Vagina (tissue), 2 donors: ENCODE measurements around the gene GPC1. TPM values are rescaled to one million over a fixed set of nuclear protein-coding genes. Genes with fewer than 3 reads are reported as not detected.

Experiments used
- DNase-seq, 2 donors: peaks; one replicate each; pipeline ENCODE4 v3.0.0-alpha.2; 2017; ENCODE audit errors: extremely low spot score in 2 of 2
- H3K27ac ChIP-seq: fragments of 200-600 bp; sonication (generic); one replicate; pipeline ENCODE4 v1.5.1; 2019
- H3K27me3 ChIP-seq: fragments of 200-600 bp; sonication (generic); one replicate; pipeline ENCODE4 v1.5.1; 2019
- H3K36me3 ChIP-seq, 2 donors: fragments of 200-600 bp; sonication (generic); one replicate each; pipeline ENCODE4 v1.5.1; 2017 to 2019
- H3K4me1 ChIP-seq: fragments of 200-600 bp; sonication (generic); one replicate; pipeline ENCODE4 v1.5.1; 2019
- H3K4me3 ChIP-seq, 2 donors: fragments of 200-600 bp; sonication (generic); 1 replicate in 1 of 2; 2 replicates in 1 of 2; pipeline ENCODE4 v1.5.1; 2016 to 2019
- H3K9me3 ChIP-seq: fragments of 200-600 bp; sonication (generic); one replicate; pipeline ENCODE4 v1.5.1; 2019
- POLR2A ChIP-seq, 2 donors: fragments of 450-650 bp; IDR thresholded peaks; one replicate each; pipeline ENCODE4 v1.6.1; 2017; ENCODE audit warnings: antibody characterized with exemption in 2 of 2, mild to moderate bottlenecking in 2 of 2, moderate library complexity in 2 of 2
- POLR2AphosphoS5 ChIP-seq, 2 donors: sonication (generic); formaldehyde crosslinking; IDR thresholded peaks; one replicate each; pipeline ENCODE4 v1.9.0; 2017; ENCODE audit warnings: antibody characterized with exemption in 2 of 2, mild to moderate bottlenecking in 2 of 2, low read depth in 1 of 2; ENCODE audit not compliant: insufficient read depth in 1 of 2
- intact Hi-C: fragments of 100-400 bp; cut with DNase I; formaldehyde crosslinking; loops from one replicate; pipeline ENCODE4 v1.15.1; 2023
- total RNA-seq: library from RNA; depleted of rRNA; stranded (reverse); fragments of >200 nt; gene quantifications from one replicate; pipeline ENCODE4 v1.2.3, GENCODE V29; 2016
- TF ChIP-seq, protein P1 (sequence below), 3 experiments: fragments of 450-650 bp in 2 of 3; fragments of 200-600 bp in 1 of 3; sonication (generic) in 1 of 3; IDR thresholded peaks; one replicate each; pipeline ENCODE4 v1.5.1; 2017 to 2019; ENCODE audit warnings: antibody characterized with exemption in 3 of 3, mild to moderate bottlenecking in 2 of 3, moderate library complexity in 2 of 3

The GPC1 gene
- total RNA-seq, 1 donor from 2014 or later: 73.2 TPM

DNA sequence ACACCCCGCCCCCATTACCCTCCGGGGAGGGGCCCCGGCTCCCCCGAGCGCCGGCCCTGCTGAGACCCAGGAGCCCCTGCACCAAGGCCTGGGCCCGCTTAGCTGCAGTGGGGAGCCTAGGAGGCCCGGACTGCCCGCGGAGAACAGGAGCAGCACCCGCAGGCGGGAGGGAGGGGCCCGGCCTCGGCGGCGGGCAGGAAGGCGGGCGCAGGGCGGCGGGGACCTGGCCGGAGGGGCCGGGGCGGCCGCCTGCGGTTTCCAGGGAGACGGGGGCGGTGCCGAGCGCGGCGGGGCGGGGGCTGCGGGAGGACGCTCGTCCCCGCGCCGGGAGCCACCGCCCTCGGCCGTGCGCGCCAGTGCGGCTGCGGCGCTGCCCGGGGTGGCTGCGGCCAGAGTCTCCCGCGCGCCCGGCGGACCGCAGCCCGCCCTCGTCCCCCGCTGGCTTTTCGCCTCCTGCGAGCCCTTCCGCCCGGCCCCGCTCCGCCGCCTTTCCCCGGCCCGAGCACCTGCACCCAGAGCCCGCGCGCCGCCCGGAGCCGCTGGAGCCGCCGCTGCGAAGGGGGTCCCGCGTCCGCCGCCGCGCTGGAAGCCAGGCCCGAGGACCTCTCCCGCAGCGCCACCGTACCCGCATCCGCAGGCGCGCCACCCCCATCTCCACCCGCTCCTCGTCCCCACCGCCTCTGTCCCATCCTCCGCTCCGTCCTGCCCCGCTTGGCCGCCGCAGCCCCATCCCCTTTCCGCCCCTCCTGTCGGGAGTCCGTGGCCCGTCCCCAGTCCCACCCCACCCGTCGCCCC is 17.2 kb downstream of the GPC1 start:
- Histone ChIP-seq H3K9me3 (no peaks in the 10 kb centered on the region), H3K27ac (peak overlapping the region; percentile 81), H3K4me3 (peak overlapping the region; percentile 64 to 86), H3K27me3 (no peaks in the 10 kb centered on the region), H3K4me1 (peaks cover 86% of the 10 kb centered on the region), H3K36me3 (no peaks in the 10 kb centered on the region)
- TF ChIP-seq POLR2AphosphoS5 (IDR thresholded peaks at IDR 0.05; ENCODE audit: insufficient read depth in 1 of 2, low read depth in 1 of 2) (no peak), POLR2A (IDR thresholded peaks at IDR 0.05) (peak in 1 of 2 donors; percentile 45)
- TF ChIP-seq, protein P1, sequence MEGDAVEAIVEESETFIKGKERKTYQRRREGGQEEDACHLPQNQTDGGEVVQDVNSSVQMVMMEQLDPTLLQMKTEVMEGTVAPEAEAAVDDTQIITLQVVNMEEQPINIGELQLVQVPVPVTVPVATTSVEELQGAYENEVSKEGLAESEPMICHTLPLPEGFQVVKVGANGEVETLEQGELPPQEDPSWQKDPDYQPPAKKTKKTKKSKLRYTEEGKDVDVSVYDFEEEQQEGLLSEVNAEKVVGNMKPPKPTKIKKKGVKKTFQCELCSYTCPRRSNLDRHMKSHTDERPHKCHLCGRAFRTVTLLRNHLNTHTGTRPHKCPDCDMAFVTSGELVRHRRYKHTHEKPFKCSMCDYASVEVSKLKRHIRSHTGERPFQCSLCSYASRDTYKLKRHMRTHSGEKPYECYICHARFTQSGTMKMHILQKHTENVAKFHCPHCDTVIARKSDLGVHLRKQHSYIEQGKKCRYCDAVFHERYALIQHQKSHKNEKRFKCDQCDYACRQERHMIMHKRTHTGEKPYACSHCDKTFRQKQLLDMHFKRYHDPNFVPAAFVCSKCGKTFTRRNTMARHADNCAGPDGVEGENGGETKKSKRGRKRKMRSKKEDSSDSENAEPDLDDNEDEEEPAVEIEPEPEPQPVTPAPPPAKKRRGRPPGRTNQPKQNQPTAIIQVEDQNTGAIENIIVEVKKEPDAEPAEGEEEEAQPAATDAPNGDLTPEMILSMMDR (IDR thresholded peaks at IDR 0.05): no peak
- no peak for DNase-seq
- intact Hi-C loops: loop anchor here (5.0 kb wide), 1 partner anchor 115 kb away; the partner anchor contains the start of gene RNPEPL1

GRCh38 chr2:240453461-240454105 is 18.1 kb downstream of the GPC1 start:
- intact Hi-C loops: loop anchor here (5.0 kb wide), 1 partner anchor 114 kb away; the partner anchor contains the start of gene RNPEPL1
- Histone ChIP-seq H3K36me3 (no peaks in the 10 kb centered on the region), H3K27me3 (no peaks in the 10 kb centered on the region), H3K27ac (peak overlapping the region; percentile 76), H3K4me3 (peak overlapping the region; percentile 64 to 86), H3K9me3 (no peaks in the 10 kb centered on the region), H3K4me1 (peaks cover 83% of the 10 kb centered on the region)
- no peak for DNase-seq
- TF ChIP-seq, protein P1 (IDR thresholded peaks at IDR 0.05): no peak
- TF ChIP-seq POLR2AphosphoS5 (IDR thresholded peaks at IDR 0.05; ENCODE audit: insufficient read depth in 1 of 2, low read depth in 1 of 2) (no peak), POLR2A (IDR thresholded peaks at IDR 0.05) (no peak)

DNA sequence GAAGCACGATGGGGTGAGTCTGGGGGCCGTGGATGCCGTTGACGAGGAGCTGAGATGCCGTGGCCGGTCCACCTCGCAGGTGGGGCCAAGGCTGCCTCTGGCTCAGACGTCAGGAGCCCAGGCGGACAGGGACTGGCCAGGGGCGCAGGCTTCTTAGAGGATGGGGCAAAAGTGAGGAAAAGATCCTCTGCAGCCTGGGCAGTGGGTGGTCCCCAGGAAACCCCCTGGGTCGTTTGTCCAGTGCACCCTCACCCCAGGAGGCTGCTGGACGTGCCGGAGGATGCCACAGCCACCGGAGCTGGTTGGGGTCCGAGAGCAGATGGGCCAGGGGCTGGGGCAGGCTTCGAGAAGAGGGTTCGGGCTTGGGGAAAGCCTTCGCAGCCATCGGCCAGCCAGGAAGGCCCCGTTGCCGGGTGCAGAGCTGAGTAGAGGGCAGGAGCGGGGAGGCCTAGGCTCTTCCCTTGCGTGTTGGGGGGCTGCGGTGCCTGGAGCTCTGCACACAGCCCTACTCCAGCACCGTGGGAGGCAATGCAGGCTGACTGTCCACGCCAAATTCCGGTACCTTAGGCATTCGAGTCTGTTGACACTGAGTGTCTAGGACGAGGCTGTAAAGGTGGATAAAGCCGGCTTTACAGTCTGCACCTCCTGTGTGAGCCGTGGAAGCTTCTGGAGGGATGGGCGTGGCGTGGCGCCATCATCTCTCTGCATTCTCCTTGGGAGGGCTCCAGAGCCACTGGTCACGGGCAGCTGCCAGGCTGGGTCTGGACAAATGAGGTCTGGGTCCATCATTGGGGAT is 18.8 kb downstream of the GPC1 start:
- Histone ChIP-seq H3K4me1 (peaks cover 76% of the 10 kb centered on the region), H3K4me3 (peak overlapping the region; percentile 64 to 86), H3K9me3 (no peaks in the 10 kb centered on the region), H3K27ac (peak overlapping the region; percentile 76), H3K27me3 (no peaks in the 10 kb centered on the region), H3K36me3 (no peaks in the 10 kb centered on the region)
- TF ChIP-seq, protein P1 (IDR thresholded peaks at IDR 0.05): no peak
- TF ChIP-seq POLR2AphosphoS5 (IDR thresholded peaks at IDR 0.05; ENCODE audit: insufficient read depth in 1 of 2, low read depth in 1 of 2) (peak in 1 of 2 donors; percentile 15), POLR2A (IDR thresholded peaks at IDR 0.05) (no peak)
- no peak for DNase-seq
- intact Hi-C loops: loop anchor here (5.0 kb wide), 1 partner anchor 113 kb away; the partner anchor contains the start of gene RNPEPL1

DNA sequence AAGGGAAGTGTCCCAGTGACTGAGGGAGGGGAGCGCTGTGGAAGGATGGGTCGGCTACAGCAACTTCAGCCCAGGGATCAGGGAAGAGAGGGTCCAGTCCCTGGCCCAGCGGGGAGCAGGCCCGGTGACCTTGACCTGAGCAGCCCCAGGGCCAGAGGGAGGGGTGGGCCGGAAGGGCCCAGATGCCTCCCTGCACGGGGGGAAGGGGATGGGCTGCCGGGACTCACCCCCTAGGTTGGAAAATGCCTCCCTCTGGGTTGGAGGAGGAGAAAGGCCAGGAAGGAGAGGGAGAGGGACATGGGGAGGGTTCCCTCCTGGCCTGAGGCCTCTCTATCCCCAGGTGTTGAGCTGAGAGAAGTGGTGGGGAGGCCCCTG is 19.8 kb downstream of the GPC1 start:
- Histone ChIP-seq H3K27ac (peak overlapping the region; percentile 76), H3K27me3 (no peaks in the 10 kb centered on the region), H3K36me3 (no peaks in the 10 kb centered on the region), H3K4me3 (peak overlapping the region; percentile 25 to 34), H3K4me1 (peaks cover 67% of the 10 kb centered on the region), H3K9me3 (no peaks in the 10 kb centered on the region)
- TF ChIP-seq POLR2A (IDR thresholded peaks at IDR 0.05) (no peak), POLR2AphosphoS5 (IDR thresholded peaks at IDR 0.05; ENCODE audit: insufficient read depth in 1 of 2, low read depth in 1 of 2) (no peak)
- TF ChIP-seq, protein P1 (IDR thresholded peaks at IDR 0.05): no peak
- DNase-seq: no peak
- intact Hi-C loops: no loop called here
